HG03280 (cell line): ENCODE results near the gene MYO16.
"Not testable (repeated sequence)": the region's sequence is repeated elsewhere in the genome, so short reads cannot be mapped to it uniquely, and the experiment has no call there.

Source experiments
- ATAC-seq: cut with Tn5 transposase; IDR thresholded peaks from one replicate; pipeline ENCODE4 v1.9.1; 2021; ENCODE audit warnings: mild to moderate bottlenecking, moderate library complexity; ENCODE audit not compliant: unreplicated experiment

MYO16 gene

DNA sequence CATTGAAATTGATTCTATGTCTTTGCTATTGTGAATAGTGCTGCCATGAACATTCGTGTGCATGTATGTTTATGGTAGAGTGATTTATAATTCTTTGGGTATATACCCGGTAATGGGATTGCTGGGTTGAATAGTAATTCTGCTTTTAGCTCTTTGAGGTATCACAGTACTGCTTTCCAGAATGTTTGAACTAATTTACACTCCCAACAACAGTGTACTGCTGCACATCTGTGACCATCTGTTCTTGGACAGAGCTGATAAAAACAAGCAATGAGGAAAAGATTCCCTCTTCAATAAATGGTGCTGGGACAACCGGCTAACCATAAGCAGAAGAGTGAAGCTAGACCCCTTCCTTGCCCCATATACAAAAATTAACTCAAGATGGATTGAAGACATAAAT, 231.0 kb downstream of the MYO16 start:
- no peak for ATAC-seq

DNA sequence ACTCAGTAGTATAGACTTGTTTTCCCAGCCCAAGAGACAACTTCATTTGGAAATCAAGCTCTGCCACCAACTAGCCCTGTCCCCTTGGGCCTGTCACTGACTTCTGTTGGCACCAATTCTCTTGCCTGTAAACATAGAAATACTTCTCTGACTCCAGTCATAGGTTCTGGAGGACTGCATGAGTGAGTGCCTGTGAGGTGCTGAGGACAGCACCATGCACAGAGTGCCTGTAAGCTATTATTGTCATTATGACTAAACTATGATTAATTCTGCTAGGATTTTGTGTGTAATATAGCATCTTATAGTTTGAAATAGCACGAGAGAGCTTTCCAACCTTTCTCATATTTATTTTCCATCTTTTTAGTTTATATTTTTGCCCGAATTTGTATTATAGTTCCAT, 247.9 kb downstream of the MYO16 start:
- no peak for ATAC-seq

DNA sequence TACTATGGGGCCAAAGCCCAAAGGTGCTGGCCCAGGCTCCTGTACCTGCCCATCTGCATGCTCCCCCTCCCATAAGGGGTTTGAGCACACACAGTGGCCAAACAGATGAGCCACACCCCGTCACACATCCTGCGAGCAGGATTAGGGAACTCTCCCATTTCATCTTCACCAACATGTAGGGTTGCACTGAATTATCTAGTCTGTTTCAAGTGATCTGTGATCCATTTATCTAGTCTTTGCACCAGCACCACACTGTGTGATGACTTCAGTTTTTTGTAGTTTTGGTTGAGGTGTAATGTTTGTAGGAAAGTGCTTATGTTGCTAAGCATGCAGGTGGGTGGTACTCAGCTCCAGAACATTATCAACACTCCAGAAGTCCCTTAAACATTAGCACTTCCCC, 249.3 kb downstream of the MYO16 start:
- no peak for ATAC-seq

DNA sequence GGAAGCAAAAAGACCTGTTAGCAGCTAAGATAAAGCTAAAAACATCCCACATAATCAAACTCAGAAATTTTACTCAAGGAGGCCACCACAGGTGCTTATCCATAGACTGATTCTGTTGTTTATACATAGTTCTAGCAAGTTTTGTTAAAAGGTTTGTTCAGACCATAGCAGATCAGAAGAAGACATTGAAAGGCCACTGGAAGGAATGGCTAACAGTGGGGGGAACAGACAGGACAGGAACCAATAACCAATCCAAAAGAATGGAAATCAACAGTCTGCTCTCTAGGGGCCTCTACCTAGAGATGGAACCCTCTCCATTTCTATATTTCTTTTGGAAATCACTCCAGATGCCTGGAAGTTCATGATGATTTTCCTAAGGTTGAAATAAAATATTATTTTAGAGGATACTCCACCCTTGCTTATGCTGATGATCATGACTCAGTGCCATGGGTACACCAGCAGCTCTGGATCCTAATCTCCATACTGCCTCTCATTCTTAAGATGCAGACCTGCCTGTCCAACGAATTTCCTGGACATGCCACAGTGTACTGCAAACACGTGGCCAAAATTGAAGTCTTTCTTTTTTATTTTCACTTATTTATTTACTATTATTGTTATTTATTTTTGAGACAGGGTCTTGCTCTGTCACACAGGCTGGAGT, 260.0 kb downstream of the MYO16 start:
- ATAC-seq = no peak

DNA sequence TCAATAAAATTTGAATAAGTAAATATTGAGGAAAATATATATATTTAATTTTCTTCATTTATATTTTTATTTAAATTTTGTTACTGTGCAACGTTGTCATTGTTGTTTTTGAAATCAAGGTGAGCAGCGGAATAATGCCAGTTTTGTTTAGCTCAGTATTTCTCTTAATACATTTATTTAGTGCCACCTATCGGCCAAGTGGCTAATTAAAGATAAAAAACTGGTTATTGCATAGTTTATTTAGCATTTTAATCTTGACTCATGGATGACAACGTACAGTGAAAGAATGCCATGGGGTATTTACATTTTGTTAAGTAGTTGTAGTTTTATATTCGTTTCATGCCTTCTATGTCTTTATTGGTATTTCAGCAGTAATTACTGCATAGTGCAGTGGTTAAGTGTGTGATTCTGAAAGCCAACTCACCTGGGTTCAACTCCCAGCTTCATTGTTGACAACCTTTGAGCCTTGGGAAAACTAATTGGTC, 265.9 kb downstream of the MYO16 start:
- no peak for ATAC-seq

DNA sequence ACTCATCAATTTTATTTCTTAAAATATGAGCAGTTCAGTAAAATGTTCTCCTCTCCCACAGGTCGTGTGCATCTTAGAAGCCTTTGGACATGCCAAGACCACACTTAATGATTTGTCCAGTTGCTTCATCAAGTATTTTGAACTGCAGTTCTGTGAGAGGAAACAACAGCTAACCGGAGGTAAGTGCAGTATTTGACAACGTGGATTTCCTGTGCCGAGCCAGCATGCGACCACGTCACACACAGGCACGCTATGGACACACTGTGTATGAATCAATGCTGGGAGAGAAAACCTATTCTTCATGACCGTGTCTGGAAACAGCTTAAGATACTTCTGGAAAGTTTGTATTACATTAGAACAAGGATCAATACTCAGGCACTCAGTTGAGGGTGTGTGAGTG, 268.5 kb downstream of the MYO16 start:
- ATAC-seq = no peak

DNA sequence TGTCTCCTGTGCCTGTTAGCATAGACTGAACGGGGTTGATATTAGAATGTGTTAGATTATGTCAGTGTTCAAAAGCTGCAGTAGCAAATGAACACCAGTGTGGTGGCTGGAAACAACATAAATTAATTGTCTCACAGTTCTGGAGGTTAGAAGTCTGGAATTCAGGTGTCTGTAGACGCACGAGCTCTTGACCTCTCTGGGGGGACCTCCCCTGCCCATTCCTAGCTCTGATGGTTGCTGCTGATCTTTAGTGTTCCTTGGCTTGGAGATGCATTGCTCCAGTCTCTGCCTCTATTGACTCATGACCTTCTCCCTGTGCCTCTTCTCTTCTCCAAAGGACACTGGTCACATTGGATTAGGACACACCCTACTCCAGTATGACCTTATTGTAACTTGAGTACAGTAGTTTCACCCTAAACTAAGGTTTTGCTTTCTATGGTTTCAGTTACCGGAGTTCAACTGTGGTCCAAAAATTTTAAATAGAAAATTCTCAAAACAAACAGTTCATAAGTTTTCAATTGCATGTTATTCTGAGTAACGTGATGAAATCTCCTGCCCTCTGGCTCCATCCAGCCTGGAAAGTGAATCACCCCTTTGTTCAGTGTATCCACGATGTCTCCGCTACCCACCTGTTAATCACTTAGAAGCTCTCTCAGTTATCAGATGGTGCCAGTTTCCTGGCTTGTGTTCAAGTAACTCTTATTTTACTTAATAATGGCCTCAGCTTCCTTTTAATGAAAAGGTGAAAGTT, 273.2 kb downstream of the MYO16 start:
- ATAC-seq = no peak

DNA sequence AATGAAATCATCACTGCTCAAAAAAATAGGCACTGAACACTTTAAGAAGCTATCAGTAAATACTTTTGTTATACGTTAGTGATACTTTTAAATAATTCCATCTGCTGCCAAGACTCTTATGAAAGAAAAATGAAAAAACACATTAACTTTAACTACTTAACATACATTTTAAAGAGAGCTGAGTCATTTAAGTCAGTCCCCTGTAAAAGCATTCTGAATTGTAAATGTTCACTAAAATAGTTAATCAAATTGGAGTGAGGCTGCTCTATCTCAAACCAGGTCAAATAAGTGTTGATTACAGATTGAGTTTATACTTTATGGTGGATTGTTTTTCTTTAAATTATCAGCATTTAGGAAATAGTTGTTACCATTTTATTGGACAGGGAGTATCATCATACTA, 274.2 kb downstream of the MYO16 start:
- no peak for ATAC-seq

DNA sequence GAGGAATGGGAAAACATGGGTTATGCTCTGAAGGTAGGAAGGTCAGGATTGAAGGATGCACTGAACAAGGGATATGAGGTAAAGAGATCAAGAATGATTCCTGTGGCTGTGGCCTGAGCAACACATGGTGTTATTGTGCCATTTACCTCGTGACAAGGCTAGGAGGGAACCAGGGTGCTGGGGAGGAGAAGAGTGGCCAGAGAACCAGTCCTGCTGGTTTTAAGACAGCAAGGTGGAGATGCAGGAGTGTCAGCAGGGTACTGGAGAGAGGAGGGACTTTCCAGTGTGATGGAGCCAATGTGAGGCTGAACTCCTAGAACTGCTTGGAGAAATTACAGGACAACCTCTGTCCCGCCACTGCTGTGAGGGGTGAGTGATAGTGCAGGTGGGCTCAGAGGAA, 282.4 kb downstream of the MYO16 start:
- no peak for ATAC-seq

DNA sequence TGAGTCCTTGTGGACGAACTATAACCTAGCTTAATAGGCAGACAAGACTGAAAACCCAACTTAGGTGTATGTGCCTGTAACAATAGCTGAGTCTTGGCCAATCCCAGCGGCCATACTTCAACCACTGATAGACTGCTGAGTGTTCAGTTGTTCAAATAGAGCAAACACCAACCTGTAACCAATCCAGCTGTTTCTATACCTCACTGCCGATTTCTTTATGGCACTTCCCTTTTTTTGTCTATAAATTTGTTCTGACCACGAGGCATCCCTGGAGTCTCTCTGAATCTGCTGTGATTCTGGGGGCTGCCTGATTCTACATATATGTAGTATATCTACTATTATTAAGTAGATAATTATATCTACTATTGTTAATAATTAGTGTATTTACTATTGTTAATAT, 284.3 kb downstream of the MYO16 start:
- ATAC-seq = not testable (repeated sequence)

DNA sequence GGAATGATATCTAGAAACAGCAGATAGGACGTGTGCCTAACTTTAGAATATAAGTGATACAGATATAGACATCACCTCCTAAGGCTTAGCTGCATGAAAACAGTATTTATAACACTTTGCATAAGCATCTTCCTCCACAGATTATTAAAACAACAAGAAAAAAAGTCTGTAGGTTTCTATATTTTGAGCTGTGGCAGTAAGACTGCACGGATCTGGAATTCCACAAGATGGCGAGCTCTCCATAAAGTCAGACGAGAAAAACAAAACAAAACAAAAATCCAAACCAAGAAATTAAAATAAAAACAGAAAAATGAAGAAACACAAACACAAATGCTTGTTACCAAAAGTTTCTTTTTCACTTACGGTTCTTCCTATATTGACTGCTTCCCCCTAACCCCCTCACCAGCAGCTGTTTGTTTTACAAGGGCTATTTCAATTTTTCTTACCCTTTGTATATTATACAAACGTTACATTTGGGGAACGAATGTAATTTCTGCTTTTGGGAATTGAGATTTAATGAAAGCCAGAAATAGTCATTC, 285.8 kb downstream of the MYO16 start:
- no peak for ATAC-seq

DNA sequence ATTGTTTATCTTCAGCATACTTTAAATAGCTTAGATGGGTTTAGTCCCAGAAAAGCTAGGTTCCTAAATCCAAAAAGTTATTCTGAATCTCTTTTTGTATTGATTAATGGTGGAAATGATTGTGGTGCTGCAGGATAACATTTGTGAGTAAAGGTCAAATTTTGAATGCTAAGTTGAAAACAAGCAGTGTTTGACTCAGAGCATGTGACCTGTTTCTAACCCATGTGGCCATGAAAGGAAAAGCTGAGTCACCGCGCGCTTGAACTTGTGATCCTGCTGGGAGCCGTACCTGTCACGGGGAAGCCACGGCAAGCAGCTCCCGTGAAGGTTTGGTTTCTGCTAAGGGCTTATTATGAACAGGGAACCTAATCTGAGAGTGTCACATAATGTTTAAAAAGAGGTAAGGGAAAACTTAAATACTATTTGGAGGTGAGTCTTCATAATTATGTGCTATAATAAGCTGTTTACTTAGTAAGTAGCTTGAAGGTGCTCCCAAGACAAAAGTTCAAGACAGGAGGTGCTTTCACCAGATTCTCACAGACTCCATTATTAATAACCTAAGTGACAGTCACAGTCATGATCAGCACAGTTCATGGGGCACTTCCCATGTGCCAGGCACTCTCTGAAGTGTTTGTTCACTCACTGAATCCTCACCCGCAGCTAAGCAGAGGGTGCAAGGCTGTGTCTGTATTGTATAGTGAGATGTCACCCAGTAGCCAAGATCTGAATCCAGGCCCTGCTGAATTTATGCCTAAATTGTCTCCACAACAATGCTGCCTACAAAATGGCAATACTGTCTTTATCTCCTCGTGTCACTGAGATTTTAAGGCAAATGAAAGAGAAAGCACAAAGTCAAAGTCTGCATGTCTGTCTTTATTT, 286.5 kb downstream of the MYO16 start:
- peak; percentile 86 for ATAC-seq

DNA sequence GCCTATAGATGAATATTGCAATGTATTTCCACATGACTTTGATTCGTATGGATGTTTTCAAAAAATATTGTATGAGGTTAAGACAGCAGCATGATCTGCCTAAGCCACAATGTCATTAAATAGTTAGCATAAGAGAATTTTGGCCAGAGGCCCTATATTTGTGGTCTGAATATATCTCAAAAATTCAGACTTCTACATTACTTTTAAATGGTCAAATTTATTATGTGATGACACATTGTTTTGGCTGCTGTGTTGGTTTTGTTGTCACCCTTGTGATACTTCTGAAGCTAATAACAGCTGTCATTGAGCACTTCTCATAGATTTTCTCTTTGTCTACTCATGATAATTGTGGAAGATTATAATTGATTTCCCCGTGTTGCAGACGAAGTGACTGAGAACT, 288.2 kb downstream of the MYO16 start:
- ATAC-seq = no peak

DNA sequence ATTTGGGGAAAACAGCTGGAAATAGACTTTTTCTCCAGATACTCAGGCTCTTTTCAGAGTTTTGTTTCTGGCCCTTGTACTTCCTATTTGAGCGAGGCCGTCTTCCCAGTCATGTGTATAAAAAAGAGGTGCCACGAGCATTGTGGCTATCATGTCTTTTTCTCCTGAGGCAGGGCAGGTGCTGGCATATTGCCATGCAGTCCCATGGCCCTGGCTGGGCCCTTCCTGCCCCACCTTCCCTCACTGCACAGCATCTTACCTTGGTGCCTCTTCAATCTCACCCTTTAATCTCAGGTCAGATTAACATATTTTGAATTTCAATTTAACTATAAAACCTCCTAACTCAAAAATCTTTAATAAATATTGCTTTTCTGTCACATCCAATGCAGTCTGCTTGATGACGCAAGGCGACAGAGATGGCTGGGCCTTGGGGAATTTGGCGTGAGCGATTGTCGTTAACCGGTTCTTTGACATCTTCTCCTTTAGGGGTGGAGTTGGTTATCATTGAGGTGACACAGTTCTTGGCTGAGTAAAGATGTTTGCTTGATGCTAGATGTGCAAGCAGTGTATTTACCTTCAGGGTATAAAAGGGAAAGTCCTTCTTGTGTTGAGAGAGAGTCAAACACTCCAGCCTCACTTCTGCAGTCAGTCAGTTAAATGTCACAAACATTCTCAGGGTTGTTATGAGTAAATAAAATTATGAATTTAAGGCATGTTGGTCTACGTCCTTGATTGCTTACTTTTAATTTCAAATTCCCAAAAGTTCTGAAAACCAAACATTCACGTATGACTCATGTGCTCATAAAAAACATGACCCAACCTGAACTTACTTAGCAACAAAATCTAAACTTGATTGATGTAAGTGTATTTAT, 289.9 kb downstream of the MYO16 start:
- no peak for ATAC-seq

DNA sequence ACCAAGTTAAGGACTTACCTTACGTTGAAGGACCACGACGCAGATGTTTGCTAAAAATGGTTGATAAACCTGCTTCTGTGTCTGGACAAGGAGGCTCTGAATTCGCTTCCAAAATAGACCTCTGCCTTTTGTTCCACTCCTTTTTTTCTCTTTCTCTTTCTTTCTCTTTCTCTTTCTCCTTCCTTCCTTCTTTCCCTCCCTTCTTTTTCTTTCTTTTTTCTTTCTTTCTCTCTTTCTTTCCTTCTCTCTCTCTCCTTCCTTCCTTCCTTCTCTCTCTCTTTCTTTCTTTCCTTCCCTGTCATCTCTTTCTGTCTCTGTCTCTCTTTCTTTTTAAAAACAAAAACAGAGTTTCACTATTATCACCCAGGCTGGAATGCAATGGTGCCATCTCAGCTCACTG, 290.7 kb downstream of the MYO16 start:
- ATAC-seq = no peak

DNA sequence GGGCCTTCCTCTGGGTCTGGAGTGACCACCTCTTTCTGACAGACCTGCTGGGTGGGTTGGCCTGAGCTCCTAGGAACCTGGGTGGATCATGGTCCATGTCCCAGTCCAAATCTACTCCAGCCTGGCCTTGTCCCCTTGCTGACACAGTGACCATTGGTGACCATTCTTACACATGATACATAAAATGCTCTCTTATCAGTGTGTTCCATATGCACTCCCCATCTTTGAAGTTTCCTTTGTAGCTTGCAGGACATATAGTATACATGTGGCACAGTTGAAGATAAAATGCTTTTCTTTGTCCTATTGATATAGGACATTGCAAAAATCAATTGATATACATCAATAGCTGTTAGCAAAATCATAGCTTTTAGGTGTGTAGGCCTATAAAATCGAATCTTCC, 291.8 kb downstream of the MYO16 start:
- ATAC-seq = no peak

DNA sequence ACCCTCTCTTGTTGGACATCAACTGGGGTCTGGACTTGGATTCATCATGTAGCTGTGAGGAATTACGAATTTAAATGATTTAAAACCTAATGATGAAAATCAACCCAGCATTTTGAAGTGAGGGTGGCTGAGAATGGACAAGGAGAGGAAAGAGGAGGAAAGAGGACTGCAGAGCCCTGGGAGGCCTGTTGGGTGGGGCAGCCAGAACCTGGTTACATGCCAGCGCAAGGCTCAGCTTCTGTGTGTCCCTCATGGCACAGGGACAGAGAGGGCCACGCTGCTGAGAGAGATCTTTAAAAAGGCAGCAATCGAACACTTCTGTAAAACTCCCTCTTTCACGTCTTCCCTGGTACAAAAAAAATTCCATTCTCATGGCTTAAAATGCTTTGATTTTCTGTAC, 292.7 kb downstream of the MYO16 start:
- ATAC-seq = no peak

DNA sequence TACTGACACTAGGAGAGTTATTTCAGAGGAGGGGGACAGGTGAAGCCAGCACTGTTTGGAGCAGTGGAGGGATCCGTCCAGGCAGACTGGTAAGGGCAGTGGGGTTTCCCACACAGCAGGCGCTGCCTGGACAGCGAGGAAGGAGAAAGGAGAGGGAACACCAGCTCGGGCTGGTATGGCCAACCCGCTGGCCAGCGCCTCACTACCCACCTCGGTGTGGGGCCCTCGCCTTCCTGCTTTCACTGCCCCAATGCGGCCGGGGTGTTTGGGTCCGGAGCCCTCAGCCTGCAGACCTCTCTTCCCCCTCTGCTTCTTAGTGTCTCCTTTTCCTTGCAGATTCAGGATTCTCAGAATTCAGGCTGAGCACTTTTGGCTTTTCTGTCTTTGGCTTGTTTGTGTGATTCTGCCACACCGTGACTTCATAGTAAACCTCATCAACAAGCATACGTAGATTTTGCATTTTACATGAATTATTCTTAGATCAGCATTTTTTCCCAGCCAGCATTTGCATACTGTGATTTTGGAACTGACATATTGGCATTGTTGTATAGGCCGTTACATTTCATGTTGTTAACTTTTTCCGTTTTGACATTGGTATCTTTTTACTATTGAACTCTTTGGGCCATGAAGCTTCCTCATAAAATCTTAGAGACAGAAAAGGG, 294.1 kb downstream of the MYO16 start:
- no peak for ATAC-seq

DNA sequence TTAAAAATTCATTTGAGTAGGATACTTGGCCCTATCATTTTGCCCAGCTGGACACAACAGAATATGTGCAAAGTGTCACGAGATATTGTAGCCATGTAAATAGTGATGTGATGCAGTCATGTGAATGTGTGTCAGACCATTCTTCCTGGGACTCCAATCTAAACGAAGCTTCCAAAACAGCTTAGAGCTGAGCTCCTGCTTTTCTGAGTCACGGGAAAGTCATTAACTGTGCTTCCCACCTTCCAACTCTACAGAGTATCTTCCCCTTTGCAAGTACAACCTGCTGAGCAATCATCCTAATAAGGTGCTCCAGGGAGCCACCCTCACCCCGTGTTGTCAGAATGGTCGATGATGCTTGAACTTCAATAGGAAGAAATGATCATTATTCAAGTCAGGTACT, 294.7 kb downstream of the MYO16 start:
- no peak for ATAC-seq

DNA sequence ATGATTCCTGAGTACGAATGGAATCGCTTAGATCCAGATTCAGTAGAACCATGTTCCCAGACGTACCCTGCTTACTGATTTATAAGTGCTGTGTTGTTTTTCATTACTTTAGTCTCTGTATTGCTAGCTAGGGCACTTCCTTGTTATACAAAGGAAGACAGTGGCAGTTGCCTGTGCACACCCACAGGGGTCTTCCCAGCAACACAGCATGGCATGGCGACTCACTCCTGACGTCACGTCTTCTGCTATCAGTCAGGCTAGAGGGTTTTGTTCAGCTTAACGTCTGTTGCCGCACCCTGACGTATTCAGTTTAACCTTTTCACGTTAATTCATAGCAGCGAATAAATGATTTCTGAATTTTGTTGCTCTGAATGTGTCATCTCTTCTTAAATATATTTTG, 295.1 kb downstream of the MYO16 start:
- ATAC-seq = no peak
